HepG2 (cell line): ENCODE measurements around the gene PCDH12. TPM values are rescaled to one million over a fixed set of nuclear protein-coding genes. Genes with fewer than 3 reads are reported as not detected.
A peak's percentile ranks its signal among the peaks of the same experiment; 100 is the strongest.

ENCODE experiments used
- HOXA7 ChIP-seq: sonication (generic); formaldehyde crosslinking; IDR thresholded peaks from 2 replicates; pipeline ENCODE4 v1.8.1; 2022; ENCODE audit warnings: mild to moderate bottlenecking, missing genetic modification reagents, moderate library complexity
- IKZF4 ChIP-seq: sonication (generic); formaldehyde crosslinking; IDR thresholded peaks from 2 replicates; pipeline ENCODE4 v1.5.1; 2020; ENCODE audit warnings: borderline replicate concordance, mild to moderate bottlenecking, low read depth, missing genetic modification reagents; ENCODE audit errors: not compliant biosample characterization
- KDM2A ChIP-seq: sonication (generic); formaldehyde crosslinking; IDR thresholded peaks from 2 replicates; pipeline ENCODE4 v1.4.0; 2020; ENCODE audit warnings: low read depth, missing genetic modification reagents, borderline replicate concordance
- MXD1 ChIP-seq: sonication (generic); formaldehyde crosslinking; IDR thresholded peaks from 2 replicates; pipeline ENCODE4 v1.4.0; 2020; ENCODE audit warnings: mild to moderate bottlenecking, missing genetic modification reagents
- MXD3 ChIP-seq: IDR thresholded peaks from 2 replicates; pipeline ENCODE4 v1.6.1; 2016; ENCODE audit warnings: mild to moderate bottlenecking, missing biosample characterization, missing genetic modification reagents
- NFIC ChIP-seq: IDR thresholded peaks from 2 replicates; pipeline ENCODE4 v1.6.1; 2012; ENCODE audit warnings: mild to moderate bottlenecking, low read length, inconsistent platforms
- PBX2 ChIP-seq: IDR thresholded peaks from 2 replicates; pipeline ENCODE4 v1.6.1; 2016; ENCODE audit warnings: control low read depth
- SMARCE1 ChIP-seq: fragments of 450-650 bp; IDR thresholded peaks from 2 replicates; pipeline ENCODE4 v1.6.1; 2017; ENCODE audit warnings: borderline replicate concordance
- THAP7 ChIP-seq: sonication (generic); formaldehyde crosslinking; IDR thresholded peaks from 2 replicates; pipeline ENCODE4 v1.8.1; 2023; ENCODE audit warnings: mild to moderate bottlenecking, missing genetic modification reagents
- ZFP36L2 ChIP-seq: sonication (generic); formaldehyde crosslinking; IDR thresholded peaks from 2 replicates; pipeline ENCODE4 v1.4.0; 2020; ENCODE audit warnings: missing genetic modification reagents
- ZHX2 ChIP-seq, 2 experiments: sonication (generic) in 1 of 2; formaldehyde crosslinking in 1 of 2; IDR thresholded peaks; 2 replicates each; pipeline versions ENCODE4 v1.6.1 to v1.9.0; 2014 to 2022; ENCODE audit warnings: antibody characterized with exemption in 1 of 2, borderline replicate concordance in 1 of 2, inconsistent platforms in 1 of 2, low read depth in 1 of 2, missing genetic modification reagents in 1 of 2
- ZNF691 ChIP-seq: sonication (generic); formaldehyde crosslinking; IDR thresholded peaks from 2 replicates; pipeline ENCODE4 v1.4.0; 2020; ENCODE audit warnings: missing genetic modification reagents, low read depth, mild to moderate bottlenecking, borderline replicate concordance
- polyA plus RNA-seq, 8 experiments: library from polyadenylated mRNA; depleted of rRNA in 3 of 8; stranded (reverse) in 7 of 8; unstranded in 1 of 8; fragments of >200 nt; fragmentation: Illumina TruSeq in 4 of 8; extraction: Trizol in 4 of 8; gene quantifications; 2 replicates each; pipeline versions ENCODE4 v1.2.1 to v1.2.3, GENCODE V29; 2011 to 2016; ENCODE audit warnings: low read depth in 4 of 8, missing spikeins in 1 of 8, mixed read lengths in 1 of 8; ENCODE audit not compliant: insufficient read depth in 1 of 8
- total RNA-seq, 5 experiments: library from RNA; depleted of rRNA; stranded (reverse); fragments of >200 nt; fragmentation: Illumina TruSeq; extraction: Trizol; gene quantifications; 2 replicates each; pipeline ENCODE4 v1.2.3, GENCODE V29; 2016; ENCODE audit warnings: low read depth in 1 of 5

PCDH12 gene
- total and polyA plus RNA-seq, 2 of the 13 experiments (the other 11 are each of a cell fraction or from before 2014, with no cell fraction given): not detected

GRCh38 chr5:141923448-141924313 lies 34.3 kb downstream of the PCDH12 start, which contains the start of gene DELE1 (continued):
- TF ChIP-seq NFIC (no peak), ZNF691 (CRISPR knock-in tag) (peak; percentile 74; the same call in 1 of the 2 replicates), KDM2A (CRISPR knock-in tag) (peak; percentile 70; the same call in 1 of the 2 replicates), PBX2 (CRISPR knock-in tag) (no peak), SMARCE1 (no peak), MXD1 (CRISPR knock-in tag) (peak; percentile 85), ZFP36L2 (CRISPR knock-in tag) (peak; percentile 59; the same call in 1 of the 2 replicates), MXD3 (CRISPR knock-in tag) (peak; percentile 40; the same call in 1 of the 2 replicates), THAP7 (peak; percentile 86), HOXA7 (CRISPR knock-in tag) (no peak), IKZF4 (CRISPR knock-in tag) (no peak), ZHX2 (IDR thresholded peaks at IDR 0.05; ENCODE audit: low read depth) (0 out of 2 replicates have a peak, but pooled peaks have one; percentile 36), ZHX2 (CRISPR knock-in tag; IDR thresholded peaks at IDR 0.05; ENCODE audit: borderline replicate concordance) (no peak)
